OCI-LY3 (cell line): Measurements from ENCODE around the gene CACNG8.

Source experiments
- H2AFZ ChIP-seq: fragments of 200-600, 300-600 bp; shearing (Covaris generic); 2 replicates; pipeline ENCODE4 v1.6.0; 2014; ENCODE audit warnings: antibody characterized with exemption, low read depth, low read length
- H3K27ac ChIP-seq: fragments of 200-600, 300-600 bp; sonication (generic); 2 replicates; pipeline ENCODE4 v1.5.1; 2014; ENCODE audit warnings: mild to moderate bottlenecking, low read length, moderate library complexity, mixed read lengths
- H3K27me3 ChIP-seq: fragments of 200-600, 300-600 bp; sonication (generic); 2 replicates; pipeline ENCODE4 v1.6.1; 2014; ENCODE audit warnings: low read depth, low read length, mixed read lengths
- H3K36me3 ChIP-seq: fragments of 200-600, 300-600 bp; sonication (generic); replicated peaks from 2 replicates; pipeline ENCODE3; 2014; ENCODE audit warnings: low read depth, low read length, mixed read lengths
- H3K4me1 ChIP-seq: fragments of 300-600, 200-600 bp; sonication (generic); 2 replicates; pipeline ENCODE4 v1.6.1; 2014; ENCODE audit warnings: low read length, mixed read lengths
- H3K4me2 ChIP-seq: fragments of 200-600, 300-600 bp; sonication (generic); 2 replicates; pipeline ENCODE4 v1.6.1; 2014; ENCODE audit warnings: low read length, mixed read lengths
- H3K4me3 ChIP-seq: fragments of 300-600, 200-600 bp; sonication (generic); 2 replicates; pipeline ENCODE4 v1.5.1; 2014; ENCODE audit warnings: antibody characterized with exemption, mild to moderate bottlenecking, low read length, moderate library complexity
- H3K79me2 ChIP-seq: fragments of 300-600, 200-600 bp; shearing (Covaris generic); 2 replicates; pipeline ENCODE4 v1.6.1; 2014; ENCODE audit warnings: mild to moderate bottlenecking, low read length, mixed read lengths
- H3K9ac ChIP-seq: fragments of 300-600, 200-600 bp; shearing (Covaris generic); 2 replicates; pipeline ENCODE4 v1.6.0; 2014; ENCODE audit warnings: mild to moderate bottlenecking, low read length, moderate library complexity
- H3K9me3 ChIP-seq: fragments of 200-600, 300-600 bp; shearing (Covaris generic); 2 replicates; pipeline ENCODE4 v1.6.1; 2014; ENCODE audit warnings: low read length, mixed read lengths; ENCODE audit not compliant: insufficient read depth
- H4K20me1 ChIP-seq: fragments of 200-600, 300-600 bp; sonication (generic); 2 replicates; pipeline ENCODE4 v1.6.1; 2016; ENCODE audit warnings: low read length, mixed read lengths; ENCODE audit not compliant: insufficient read depth
- EZH2phosphoT487 ChIP-seq: fragments of 200-600 bp; shearing (Covaris generic); IDR thresholded peaks from 2 replicates; pipeline ENCODE4 v1.6.1; 2018; ENCODE audit warnings: antibody characterized with exemption, mixed run types, low read depth
- TF ChIP-seq, protein P1 (sequence below): fragments of 200-600, 300-600 bp; sonication (generic); IDR thresholded peaks from 2 replicates; pipeline ENCODE4 v1.5.1; 2014; ENCODE audit warnings: antibody characterized with exemption, low read length, low read depth

The CACNG8 gene

DNA sequence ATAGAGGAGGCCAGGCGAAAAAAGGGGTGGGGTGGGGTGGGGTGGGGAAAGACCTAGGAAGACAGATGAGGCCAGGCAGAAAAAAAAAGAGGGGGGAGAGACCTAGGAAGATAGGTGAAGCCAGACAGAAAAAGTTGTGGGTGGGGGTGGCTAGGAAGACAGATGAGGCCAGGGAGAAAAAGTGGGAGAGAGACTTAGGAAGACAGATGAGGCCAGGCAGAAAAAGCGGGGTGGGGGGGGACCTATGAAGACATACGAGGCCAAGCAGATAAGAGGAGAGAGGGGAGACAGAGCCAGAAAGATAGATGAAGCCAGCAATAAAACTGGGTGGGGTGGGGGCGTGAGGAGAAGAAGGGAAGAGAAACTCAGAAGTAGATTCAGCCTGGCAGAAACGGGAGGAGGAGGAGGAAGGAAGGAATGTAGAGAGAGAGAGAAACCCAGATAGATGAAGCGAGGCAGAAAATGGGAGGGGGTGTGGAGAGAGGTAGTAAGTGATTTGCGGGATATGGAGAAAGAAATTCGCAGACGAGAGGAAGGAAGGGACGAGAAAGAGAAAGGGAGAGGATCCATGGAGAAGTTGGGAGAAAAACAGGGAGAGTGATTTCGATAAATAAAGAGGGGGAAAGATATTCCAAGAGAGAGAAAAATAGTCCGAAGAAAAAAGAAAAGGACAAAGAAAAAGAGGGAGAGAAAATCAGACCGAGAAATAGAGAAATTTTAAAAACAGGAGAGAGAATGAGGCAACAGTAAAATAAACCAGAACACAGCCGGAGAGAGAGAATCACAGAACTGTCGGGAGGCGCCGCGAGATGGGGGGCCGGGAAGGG lies 16.5 kb downstream of the CACNG8 start:
- Histone ChIP-seq H3K36me3 (no peaks in the 10 kb centered on the region), H4K20me1 (no peaks in the 10 kb centered on the region), H3K4me1 (no peaks in the 10 kb centered on the region), H3K4me3 (no peak overlapping the region), H3K27ac (no peak overlapping the region), H3K4me2 (no peak overlapping the region), H3K9me3 (0 out of 2 replicates have a peak, but pooled peaks cover 7% of the 10 kb centered on the region), H3K79me2 (no peaks in the 10 kb centered on the region), H2AFZ (no peak overlapping the region), H3K9ac (no peak overlapping the region), H3K27me3 (no peaks in the 10 kb centered on the region)
- TF ChIP-seq EZH2phosphoT487, result no peak
- TF ChIP-seq, protein P1, sequence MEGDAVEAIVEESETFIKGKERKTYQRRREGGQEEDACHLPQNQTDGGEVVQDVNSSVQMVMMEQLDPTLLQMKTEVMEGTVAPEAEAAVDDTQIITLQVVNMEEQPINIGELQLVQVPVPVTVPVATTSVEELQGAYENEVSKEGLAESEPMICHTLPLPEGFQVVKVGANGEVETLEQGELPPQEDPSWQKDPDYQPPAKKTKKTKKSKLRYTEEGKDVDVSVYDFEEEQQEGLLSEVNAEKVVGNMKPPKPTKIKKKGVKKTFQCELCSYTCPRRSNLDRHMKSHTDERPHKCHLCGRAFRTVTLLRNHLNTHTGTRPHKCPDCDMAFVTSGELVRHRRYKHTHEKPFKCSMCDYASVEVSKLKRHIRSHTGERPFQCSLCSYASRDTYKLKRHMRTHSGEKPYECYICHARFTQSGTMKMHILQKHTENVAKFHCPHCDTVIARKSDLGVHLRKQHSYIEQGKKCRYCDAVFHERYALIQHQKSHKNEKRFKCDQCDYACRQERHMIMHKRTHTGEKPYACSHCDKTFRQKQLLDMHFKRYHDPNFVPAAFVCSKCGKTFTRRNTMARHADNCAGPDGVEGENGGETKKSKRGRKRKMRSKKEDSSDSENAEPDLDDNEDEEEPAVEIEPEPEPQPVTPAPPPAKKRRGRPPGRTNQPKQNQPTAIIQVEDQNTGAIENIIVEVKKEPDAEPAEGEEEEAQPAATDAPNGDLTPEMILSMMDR, result no peak

DNA sequence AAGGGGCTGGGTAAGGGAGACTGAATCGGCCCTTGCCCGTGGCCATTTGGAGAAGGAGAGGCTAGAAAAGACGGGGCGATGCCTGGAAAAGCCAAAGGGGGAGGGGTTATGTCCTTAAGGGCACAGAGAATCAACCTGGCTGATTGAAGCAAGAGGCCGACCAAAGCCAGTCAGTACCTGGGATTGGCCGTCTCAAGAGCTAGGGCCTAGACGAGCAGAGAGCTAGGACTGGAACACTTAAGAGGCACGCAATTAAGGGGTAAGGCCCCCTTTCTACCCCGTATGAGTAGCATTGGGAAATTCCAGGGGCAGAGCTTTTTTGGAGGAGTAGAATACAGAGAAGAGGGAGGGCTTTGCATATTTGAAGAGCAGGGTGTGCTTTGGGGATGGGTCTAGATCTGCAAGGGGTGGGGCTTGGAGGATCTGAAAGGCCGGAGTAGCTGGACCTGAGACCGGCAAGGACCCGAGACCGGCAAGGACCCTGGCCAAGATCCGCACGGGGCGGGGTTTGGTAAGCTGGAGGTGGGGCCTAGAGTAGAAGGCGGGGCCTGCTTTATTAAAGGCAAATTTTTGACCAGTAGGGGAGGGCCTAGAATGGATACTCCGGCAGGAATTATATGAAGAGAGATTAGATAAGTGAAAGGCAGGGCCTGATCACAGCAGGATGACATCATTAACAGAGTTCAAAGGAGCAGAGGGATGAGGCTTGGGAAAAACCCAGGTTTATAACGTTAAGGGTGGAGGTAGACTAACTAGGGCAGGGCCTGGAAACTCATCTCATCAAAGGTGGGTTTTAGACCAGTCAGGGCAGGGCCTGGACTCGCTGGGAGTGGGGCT lies 18.0 kb downstream of the CACNG8 start:
- H3K27me3 ChIP-seq, result no peaks in the 10 kb centered on the region
- H3K4me1 ChIP-seq, result no peaks in the 10 kb centered on the region
- no peak overlapping the region for H2AFZ ChIP-seq
- H3K36me3 ChIP-seq, result no peaks in the 10 kb centered on the region
- no peaks in the 10 kb centered on the region for H4K20me1 ChIP-seq
- no peak overlapping the region for H3K27ac ChIP-seq
- TF ChIP-seq, protein P1, result no peak
- no peak for TF ChIP-seq EZH2phosphoT487
- H3K9ac ChIP-seq, result no peak overlapping the region
- H3K4me3 ChIP-seq, result no peak overlapping the region
- 0 out of 2 replicates have a peak, but pooled peaks cover 7% of the 10 kb centered on the region for H3K9me3 ChIP-seq
- H3K79me2 ChIP-seq, result no peaks in the 10 kb centered on the region
- no peak overlapping the region for H3K4me2 ChIP-seq

DNA sequence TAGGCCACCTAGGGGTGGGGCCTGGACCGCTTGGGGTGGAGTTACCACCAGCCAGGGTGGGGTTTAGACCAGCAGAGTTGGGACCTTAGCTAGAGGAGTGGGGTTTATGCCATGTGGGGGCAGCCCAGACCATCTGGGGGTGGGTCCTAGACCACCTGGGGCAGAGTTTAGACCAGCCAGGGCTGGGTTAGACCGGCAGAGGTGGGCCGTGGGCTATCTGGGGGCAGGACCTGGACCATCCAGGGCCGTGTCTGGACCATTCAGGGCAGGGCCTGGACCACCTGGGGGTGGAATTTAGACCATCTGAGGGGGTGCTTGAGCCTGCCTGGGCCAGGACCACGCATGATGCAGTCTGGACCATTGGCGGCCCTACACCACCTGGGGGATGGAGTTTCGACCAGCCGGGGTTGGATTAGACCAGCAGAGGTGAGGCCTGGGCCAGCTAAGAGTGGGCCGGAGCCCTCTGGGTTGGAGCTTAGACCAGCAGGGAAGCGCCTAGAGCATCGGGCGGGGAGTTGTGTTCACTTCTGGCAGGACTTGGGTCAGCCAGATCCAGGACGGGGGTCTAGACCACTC lies 18.7 kb downstream of the CACNG8 start:
- H3K9me3 ChIP-seq, result 0 out of 2 replicates have a peak, but pooled peaks cover 7% of the 10 kb centered on the region
- H3K4me3 ChIP-seq, result no peak overlapping the region
- no peaks in the 10 kb centered on the region for H3K79me2 ChIP-seq
- no peak overlapping the region for H3K4me2 ChIP-seq
- H3K27ac ChIP-seq, result no peak overlapping the region
- H2AFZ ChIP-seq, result no peak overlapping the region
- H3K4me1 ChIP-seq, result no peaks in the 10 kb centered on the region
- TF ChIP-seq, protein P1, result no peak
- TF ChIP-seq EZH2phosphoT487, result no peak
- H3K36me3 ChIP-seq, result no peaks in the 10 kb centered on the region
- H4K20me1 ChIP-seq, result no peaks in the 10 kb centered on the region
- no peaks in the 10 kb centered on the region for H3K27me3 ChIP-seq
- H3K9ac ChIP-seq, result no peak overlapping the region

DNA sequence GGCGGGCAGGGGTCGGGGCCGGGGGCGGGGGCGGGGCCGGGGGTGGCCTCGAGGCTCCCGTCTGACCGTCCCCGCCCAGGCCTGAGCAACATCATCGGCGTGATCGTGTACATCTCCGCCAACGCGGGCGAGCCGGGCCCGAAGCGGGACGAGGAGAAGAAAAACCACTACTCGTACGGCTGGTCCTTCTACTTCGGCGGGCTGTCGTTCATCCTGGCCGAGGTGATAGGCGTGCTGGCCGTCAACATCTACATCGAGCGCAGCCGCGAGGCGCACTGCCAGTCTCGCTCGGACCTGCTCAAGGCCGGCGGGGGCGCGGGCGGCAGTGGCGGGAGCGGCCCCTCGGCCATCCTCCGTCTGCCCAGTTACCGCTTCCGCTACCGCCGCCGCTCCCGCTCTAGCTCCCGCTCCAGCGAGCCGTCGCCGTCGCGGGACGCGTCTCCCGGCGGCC lies 19.3 kb downstream of the CACNG8 start:
- no peak overlapping the region for H3K4me2 ChIP-seq
- TF ChIP-seq, protein P1, result no peak
- no peak for TF ChIP-seq EZH2phosphoT487
- H3K36me3 ChIP-seq, result no peaks in the 10 kb centered on the region
- no peaks in the 10 kb centered on the region for H3K27me3 ChIP-seq
- no peaks in the 10 kb centered on the region for H4K20me1 ChIP-seq
- no peaks in the 10 kb centered on the region for H3K4me1 ChIP-seq
- H3K4me3 ChIP-seq, result no peak overlapping the region
- no peak overlapping the region for H3K27ac ChIP-seq
- 0 out of 2 replicates have a peak, but pooled peaks cover 7% of the 10 kb centered on the region for H3K9me3 ChIP-seq
- no peak overlapping the region for H3K9ac ChIP-seq
- no peak overlapping the region for H2AFZ ChIP-seq
- H3K79me2 ChIP-seq, result no peaks in the 10 kb centered on the region
